ENCODE measurements around the gene FBXW10B. TPM values are rescaled to one million over a fixed set of nuclear protein-coding genes. Genes with fewer than 3 reads are reported as not detected.
A peak's percentile ranks its signal among the peaks of the same experiment; 100 is the strongest.
"Not testable (repeated sequence)": the region's sequence is repeated elsewhere in the genome, so short reads cannot be mapped to it uniquely, and the experiment has no call there.

FBXW10B gene
- total and polyA plus RNA-seq, 11 donors: 0.53 to 1.8 (median 0.82) TPM; not detected in 1

DNA sequence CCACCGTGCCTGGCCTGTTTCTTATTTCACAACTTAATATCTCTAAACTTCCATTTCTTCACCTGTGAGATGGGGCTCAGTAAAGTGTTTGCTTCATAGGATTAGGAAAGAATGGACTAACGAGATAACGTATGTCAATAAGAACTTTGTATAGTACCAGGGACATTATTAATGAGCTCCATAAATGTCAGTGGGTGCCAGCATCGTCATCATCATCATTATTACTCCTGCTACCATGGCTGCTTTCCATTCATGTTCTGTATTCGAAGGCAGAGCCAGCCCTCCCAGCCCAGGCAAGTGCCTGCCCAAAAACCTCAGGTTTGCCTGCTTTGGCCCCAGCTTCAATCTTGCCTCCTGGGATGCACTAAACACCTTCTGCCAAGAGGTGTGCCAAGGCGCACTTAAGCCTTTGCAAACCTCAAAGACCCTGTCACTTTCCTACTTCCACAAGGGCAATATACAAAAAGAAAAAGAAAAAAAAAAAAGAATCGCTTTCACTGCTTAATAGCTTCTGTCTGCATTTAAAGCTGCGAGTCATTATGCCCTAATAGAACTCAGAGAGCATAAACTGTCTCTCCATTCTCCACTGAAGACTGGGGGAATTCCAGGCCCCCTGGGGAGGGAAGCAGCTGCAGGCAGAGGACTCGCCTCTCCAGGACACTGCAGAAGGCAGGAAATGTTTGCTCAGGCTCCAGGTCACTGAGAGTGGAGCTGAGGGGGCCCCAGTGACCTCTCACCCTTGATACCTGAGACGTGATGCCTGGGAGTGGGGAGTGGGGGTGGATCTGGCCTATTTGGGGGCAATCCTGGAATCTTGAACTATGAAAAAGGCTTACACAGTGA is 25.8 kb upstream of the FBXW10B start:
- H3K4me3 ChIP-seq; intact Hi-C loops (cut with DNase I); H3K27me3 ChIP-seq; H3K9me3 ChIP-seq; H3K36me3 ChIP-seq: not testable (repeated sequence)
- Histone ChIP-seq H3K4me1 (peaks cover 0 to 39% (median 23%) of the 10 kb centered on the region in 12 donors), H3K27ac (peak overlapping the region in 11 of 12 donors; percentile 14 to 54 (median 42))
- 57 to 72% (median 62%) methylated on average over 9 to 10 of the region's 10 CpGs for WGBS, 4 donors
- ATAC-seq (peak in 3 of 4 donors; percentile 17 to 69 (median 27)), DNase-seq (peak in 4 of 5 donors; percentile 40 to 46 (median 44))

DNA sequence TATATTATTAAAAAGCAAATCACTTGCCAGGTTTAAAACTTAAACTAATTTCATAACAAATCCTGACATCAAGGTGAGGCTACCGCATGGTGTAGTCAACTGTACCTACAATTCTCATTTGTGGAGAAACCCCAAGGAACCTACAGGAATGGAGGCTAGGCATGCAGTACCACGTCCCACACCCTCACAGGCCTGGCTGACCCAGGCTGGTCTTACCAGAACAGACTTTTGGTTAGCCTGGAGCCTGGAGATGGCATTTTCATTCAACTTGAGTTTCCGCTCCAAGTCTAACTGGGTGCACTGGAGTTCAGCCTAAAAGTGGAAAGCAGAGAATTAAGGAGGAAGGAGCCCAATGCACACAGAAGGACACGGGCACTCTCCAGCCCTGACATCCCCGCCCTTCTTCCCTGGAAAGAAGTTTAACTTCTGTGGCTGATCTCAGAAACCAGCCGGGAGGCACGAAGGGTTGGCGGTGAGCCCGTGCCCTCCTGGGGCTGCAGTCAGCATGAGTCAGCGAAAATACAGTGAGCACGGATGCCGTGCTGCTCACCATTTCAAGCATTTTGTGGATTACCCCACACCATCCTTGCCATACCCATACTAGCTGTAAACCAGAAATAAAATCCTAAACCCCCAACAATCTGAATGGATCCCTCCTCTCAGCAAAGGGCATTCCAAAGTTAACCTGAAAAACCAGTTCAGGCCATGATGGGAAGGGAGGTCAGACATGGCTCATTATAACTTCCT is 23.2 kb upstream of the FBXW10B start:
- WGBS, 4 donors: 80 to 100% (median 86%) methylated on average over 1 to 2 of the region's 12 CpGs

GRCh38 chr17:15642014-15642413 is 22.5 kb upstream of the FBXW10B start:
- H3K9me3 ChIP-seq: not testable (repeated sequence)

More for the DNA sequence above, 23.2 kb upstream of the FBXW10B start:
- H3K9me3 ChIP-seq; H3K27ac ChIP-seq; DNase-seq; H3K27me3 ChIP-seq; H3K36me3 ChIP-seq; intact Hi-C loops (cut with DNase I): not testable (repeated sequence)
- peak overlapping the region in 1 of 12 donors; percentile 2 for H3K4me3 ChIP-seq
- peak in 3 of 4 donors; percentile 49 to 62 (median 52) for ATAC-seq
- peaks cover 0 to 19% (median 10%) of the 10 kb centered on the region in 12 donors for H3K4me1 ChIP-seq

GRCh38 chr17:15630930-15631453 is 11.5 kb upstream of the FBXW10B start:
- 89 to 100% (median 96%) methylated on average over 2 of the region's 2 CpGs for WGBS, 4 donors
- H3K27me3 ChIP-seq; DNase-seq; H3K27ac ChIP-seq; H3K4me3 ChIP-seq; H3K4me1 ChIP-seq; intact Hi-C loops (cut with DNase I); H3K9me3 ChIP-seq: not testable (repeated sequence)
- peak in 1 of 4 donors; percentile 52 for ATAC-seq
- peaks cover 0 to 50% (median 40%) of the 10 kb centered on the region in 9 donors for H3K36me3 ChIP-seq

More at GRCh38 chr17:15642014-15642413, 22.5 kb upstream of the FBXW10B start:
- intact Hi-C loops (cut with DNase I); H3K27me3 ChIP-seq; H3K27ac ChIP-seq; ATAC-seq; DNase-seq; H3K36me3 ChIP-seq: not testable (repeated sequence)
- peaks cover 0 to 19% (median 10%) of the 10 kb centered on the region in 12 donors for H3K4me1 ChIP-seq
- peak overlapping the region in 2 of 12 donors; percentile 2 to 12 for H3K4me3 ChIP-seq
- 94 to 98% (median 97%) methylated on average over 2 to 4 of the region's 4 CpGs for WGBS, 4 donors

DNA sequence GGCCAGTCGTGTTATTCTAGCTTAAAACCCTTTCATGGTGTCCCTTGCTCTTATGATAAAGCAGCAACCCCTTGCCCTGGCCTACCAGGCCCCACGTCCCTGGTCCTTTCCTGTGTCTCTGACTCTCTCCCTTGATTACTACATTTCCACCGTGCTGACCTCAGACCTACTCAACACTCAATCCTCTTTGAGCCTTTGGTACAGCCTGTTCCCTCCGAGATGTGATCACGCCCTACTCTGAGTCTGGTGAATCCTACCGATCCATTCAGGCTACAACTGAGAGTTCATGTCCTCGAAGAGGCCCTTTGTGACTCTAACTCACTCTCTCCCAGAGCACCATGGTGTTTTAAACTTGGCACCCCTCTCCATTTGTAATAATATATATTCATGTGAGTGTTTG is 10.5 kb upstream of the FBXW10B start:
- WGBS, 4 donors: 90 to 93% (median 91%) methylated on average over 7 of the region's 7 CpGs
- H3K4me1 ChIP-seq; intact Hi-C loops (cut with DNase I); DNase-seq; H3K27ac ChIP-seq; H3K27me3 ChIP-seq; H3K4me3 ChIP-seq; H3K9me3 ChIP-seq: not testable (repeated sequence)
- ATAC-seq: peak in 3 of 4 donors; percentile 20 to 66 (median 62)
- H3K36me3 ChIP-seq: peaks cover 0 to 50% (median 40%) of the 10 kb centered on the region in 9 donors

DNA sequence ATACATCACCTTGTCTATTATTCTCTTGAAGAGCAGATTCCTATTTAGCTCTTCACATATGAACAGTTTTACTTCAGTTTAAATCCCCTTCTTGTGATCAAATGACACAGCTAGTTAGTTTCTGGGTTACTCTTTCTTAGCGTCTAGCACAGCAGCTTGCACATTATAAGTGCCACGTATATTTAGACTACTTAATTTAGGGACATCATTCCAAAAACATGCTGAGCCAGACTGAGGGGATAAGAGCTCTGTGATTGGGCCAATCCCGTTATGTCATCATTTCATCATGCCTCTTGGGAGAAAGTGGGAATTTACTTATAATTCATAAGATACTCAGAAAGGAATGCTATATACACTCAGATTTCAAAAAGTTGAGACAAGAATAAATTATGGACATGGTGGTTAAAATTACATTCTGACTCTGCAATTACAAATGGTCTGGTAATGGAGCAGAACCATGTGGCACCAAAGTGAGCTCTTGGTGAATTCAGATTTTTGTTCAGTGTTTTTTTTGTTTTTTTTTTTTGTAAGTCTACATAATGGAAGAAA is 4.2 kb upstream of the FBXW10B start:
- H3K9me3 ChIP-seq, H3K4me1 ChIP-seq, H3K27ac ChIP-seq: not testable (repeated sequence)

DNA sequence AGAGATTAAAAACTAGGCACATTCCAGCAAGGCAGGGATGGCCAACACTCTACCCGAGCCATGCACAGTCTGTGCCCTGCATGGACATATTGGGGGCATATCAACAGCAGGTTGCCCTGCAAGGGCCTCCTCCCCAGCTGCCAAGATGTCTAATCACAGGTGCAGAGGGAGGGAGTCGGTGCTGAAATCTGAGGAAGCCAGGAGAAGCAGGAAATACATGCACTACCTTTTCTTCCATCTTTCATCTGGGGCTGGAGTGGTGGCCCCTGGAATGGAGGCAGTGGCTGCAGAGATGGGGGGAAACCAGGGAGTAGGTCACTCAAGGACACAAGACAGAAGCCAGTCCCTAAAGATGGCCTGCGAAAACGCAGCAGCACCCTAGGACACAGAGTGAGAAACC is 3.8 kb upstream of the FBXW10B start:
- ATAC-seq; intact Hi-C loops (cut with DNase I); H3K9me3 ChIP-seq: not testable (repeated sequence)

More for the DNA sequence above, 4.2 kb upstream of the FBXW10B start:
- H3K36me3 ChIP-seq: peaks cover 0 to 14% (median 8%) of the 10 kb centered on the region in 9 donors
- ATAC-seq; DNase-seq; H3K4me3 ChIP-seq; intact Hi-C loops (cut with DNase I); H3K27me3 ChIP-seq: not testable (repeated sequence)
- WGBS, 4 donors: 60 to 68% (median 62%) methylated on average over 3 of the region's 3 CpGs

GRCh38 chr17:15622124-15622523 is 2.6 kb upstream of the FBXW10B start:
- H3K4me3 ChIP-seq; H3K36me3 ChIP-seq; H3K27me3 ChIP-seq; H3K4me1 ChIP-seq; intact Hi-C loops (cut with DNase I); DNase-seq; H3K27ac ChIP-seq; H3K9me3 ChIP-seq: not testable (repeated sequence)
- 65 to 89% (median 81%) methylated on average over 5 of the region's 8 CpGs for WGBS, 4 donors
- ATAC-seq: peak in 3 of 4 donors; percentile 22 to 39 (median 32)

More for the DNA sequence above, 3.8 kb upstream of the FBXW10B start:
- not testable (repeated sequence) for H3K27me3 ChIP-seq, H3K36me3 ChIP-seq, H3K4me3 ChIP-seq, H3K4me1 ChIP-seq, H3K27ac ChIP-seq, DNase-seq
- WGBS, 4 donors: 70 to 83% (median 76%) methylated on average over 2 to 3 of the region's 4 CpGs

DNA sequence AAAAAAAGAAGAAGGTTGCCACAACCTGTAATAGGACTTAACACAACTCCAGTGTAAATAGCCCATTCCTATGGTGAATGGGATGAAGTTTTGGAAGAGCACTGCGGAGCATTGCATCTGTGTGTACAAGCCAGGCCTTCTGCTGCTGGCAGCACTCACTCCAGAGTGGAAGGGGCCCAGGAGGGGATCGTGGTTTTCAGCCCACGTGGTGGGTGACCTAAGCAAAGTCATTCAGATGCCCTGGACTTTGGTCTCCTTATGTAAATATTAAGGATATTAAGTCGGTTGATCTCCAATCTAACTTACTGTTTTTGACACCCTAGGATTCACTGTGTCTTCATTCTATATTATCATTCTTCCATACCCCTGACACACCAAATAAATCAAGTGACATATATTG is 2.7 kb downstream of the FBXW10B start:
- H3K4me3 ChIP-seq; H3K9me3 ChIP-seq; ATAC-seq; H3K27ac ChIP-seq; DNase-seq; H3K27me3 ChIP-seq; intact Hi-C loops (cut with DNase I); H3K4me1 ChIP-seq; H3K36me3 ChIP-seq: not testable (repeated sequence)
- WGBS, 4 donors: 63 to 69% (median 66%) methylated on average over 3 to 4 of the region's 4 CpGs

GRCh38 chr17:15615850-15616249 is 3.7 kb downstream of the FBXW10B start:
- H3K4me3 ChIP-seq; H3K9me3 ChIP-seq; ATAC-seq; H3K27me3 ChIP-seq; intact Hi-C loops (cut with DNase I); H3K27ac ChIP-seq; DNase-seq; H3K36me3 ChIP-seq; H3K4me1 ChIP-seq: not testable (repeated sequence)
- WGBS, 4 donors: 69 to 78% (median 73%) methylated on average over 6 of the region's 6 CpGs

Data from heart left ventricle (tissue), 16 donors.